ENCODE data around the gene TMEM132A. TPM values are rescaled to one million over a fixed set of nuclear protein-coding genes. Genes with fewer than 3 reads are reported as not detected.

TMEM132A gene
- total RNA-seq, 8 experiments from 2014 or later = 16.4 to 180 (median 81.4) TPM

GRCh38 chr11:60948250-60948649 lies 24.0 kb downstream of the TMEM132A start:
- WGBS, 10 experiments = 7 to 100% (median 52%) methylated on average over 1 to 2 of the region's 5 CpGs; no CpG with 5 or more reads in 6 of the 10 experiments
- no peak overlapping the region for H3K4me3 ChIP-seq
- H3K27ac ChIP-seq = peak overlapping the region in 1 of 2 donors; percentile 35
- in situ Hi-C loops (cut with MboI; ENCODE audit: low pct_unique_long_range_greater_than_20kb in 2 of 9, low sequenced_read_pairs in 9 of 9, unreplicated experiment in 9 of 9) = loop anchor here in 1 of 9 experiments (10.0 kb wide), 1 partner anchor 177 kb away; no protein-coding TSS in a partner anchor
- peaks cover 26 to 44% of the 10 kb centered on the region in 2 donors for H3K4me1 ChIP-seq (replicated peaks in 1 of 2)
- ATAC-seq (replicated peaks in 6 of 8) = peak in 5 of 8 experiments; percentile 66 to 75 (median 70)

GRCh38 chr11:60950024-60950423 lies 25.8 kb downstream of the TMEM132A start:
- no peak for ATAC-seq (replicated peaks in 6 of 8)
- 67 to 100% (median 81%) methylated on average over 2 to 6 of the region's 6 CpGs; no CpG with 5 or more reads in 2 of the 10 experiments for WGBS, 10 experiments
- H3K27ac ChIP-seq = no peak overlapping the region
- H3K4me3 ChIP-seq = no peak overlapping the region
- H3K4me1 ChIP-seq (replicated peaks in 1 of 2) = peaks cover 26 to 44% of the 10 kb centered on the region in 2 donors
- in situ Hi-C loops (cut with MboI; ENCODE audit: low pct_unique_long_range_greater_than_20kb in 2 of 9, low sequenced_read_pairs in 9 of 9, unreplicated experiment in 9 of 9) = no loop called here

DNA sequence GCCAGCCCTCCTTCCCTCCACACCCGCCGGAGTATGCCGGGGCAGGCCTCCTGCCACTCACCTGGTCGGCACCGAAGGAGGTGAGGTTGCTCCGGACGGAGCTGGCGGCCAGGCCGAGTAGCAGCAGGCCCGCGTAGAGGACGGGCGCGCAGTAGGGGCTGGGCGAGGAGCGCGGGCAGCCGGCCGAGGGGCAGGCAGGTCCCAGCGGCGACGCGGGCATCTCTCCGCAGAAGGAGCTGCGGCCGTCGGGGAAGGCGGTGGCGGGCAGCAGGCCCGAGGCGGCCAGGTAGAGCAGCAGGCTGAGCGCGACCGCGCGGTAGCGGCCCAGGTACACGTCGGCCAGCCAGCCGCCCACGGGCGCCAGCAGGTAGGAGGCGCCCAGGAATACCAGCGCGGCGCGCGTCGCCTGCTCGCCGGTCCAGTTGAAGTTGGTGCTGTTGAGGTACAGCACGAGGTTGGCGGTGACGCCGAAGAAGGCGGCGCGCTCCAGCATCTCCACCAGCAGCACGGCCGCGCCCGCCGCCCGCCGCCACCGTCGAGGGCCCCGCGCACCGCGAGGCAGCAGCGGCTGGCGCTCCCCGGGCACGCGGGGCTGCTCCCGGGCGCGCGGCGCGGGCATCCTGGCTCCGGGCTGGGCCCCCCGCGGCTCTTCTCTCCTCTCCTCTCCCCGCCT lies 26.8 kb downstream of the TMEM132A start:
- Histone ChIP-seq H3K4me1 (replicated peaks in 1 of 2) (peaks cover 26 to 44% of the 10 kb centered on the region in 2 donors), H3K4me3 (no peak overlapping the region), H3K27ac (no peak overlapping the region)
- peak in 3 of 8 experiments; percentile 9 to 13 (median 12) for ATAC-seq (replicated peaks in 6 of 8)
- in situ Hi-C loops (cut with MboI; ENCODE audit: low pct_unique_long_range_greater_than_20kb in 2 of 9, low sequenced_read_pairs in 9 of 9, unreplicated experiment in 9 of 9) = no loop called here
- 60% methylated on average over 5 to 7 of the region's 86 CpGs; no CpG with 5 or more reads in 8 of the 10 experiments for WGBS, 10 experiments

DNA sequence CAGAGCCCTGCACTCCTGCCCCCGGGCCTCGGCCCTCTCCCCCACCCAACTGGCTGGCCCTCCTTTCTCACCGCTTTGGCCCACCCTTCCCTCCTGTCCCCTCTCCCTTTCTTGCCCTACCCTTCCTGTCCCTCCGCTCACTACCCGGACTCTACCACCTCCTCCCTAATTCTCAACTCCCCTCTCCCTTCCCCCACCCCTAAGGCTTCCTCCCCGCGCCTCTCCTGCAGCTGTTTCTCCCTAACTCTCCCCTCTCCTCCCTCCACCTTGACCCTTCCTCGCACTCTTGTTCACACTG lies 27.3 kb downstream of the TMEM132A start:
- ATAC-seq (replicated peaks in 6 of 8) = peak in 3 of 8 experiments; percentile 24 to 31 (median 25)
- in situ Hi-C loops (cut with MboI; ENCODE audit: low pct_unique_long_range_greater_than_20kb in 2 of 9, low sequenced_read_pairs in 9 of 9, unreplicated experiment in 9 of 9) = no loop called here
- no CpG with 5 or more reads among the region's 8 CpGs for WGBS, 10 experiments
- no peak overlapping the region for H3K27ac ChIP-seq
- H3K4me1 ChIP-seq (replicated peaks in 1 of 2) = peaks cover 21 to 39% of the 10 kb centered on the region in 2 donors
- H3K4me3 ChIP-seq = no peak overlapping the region

DNA sequence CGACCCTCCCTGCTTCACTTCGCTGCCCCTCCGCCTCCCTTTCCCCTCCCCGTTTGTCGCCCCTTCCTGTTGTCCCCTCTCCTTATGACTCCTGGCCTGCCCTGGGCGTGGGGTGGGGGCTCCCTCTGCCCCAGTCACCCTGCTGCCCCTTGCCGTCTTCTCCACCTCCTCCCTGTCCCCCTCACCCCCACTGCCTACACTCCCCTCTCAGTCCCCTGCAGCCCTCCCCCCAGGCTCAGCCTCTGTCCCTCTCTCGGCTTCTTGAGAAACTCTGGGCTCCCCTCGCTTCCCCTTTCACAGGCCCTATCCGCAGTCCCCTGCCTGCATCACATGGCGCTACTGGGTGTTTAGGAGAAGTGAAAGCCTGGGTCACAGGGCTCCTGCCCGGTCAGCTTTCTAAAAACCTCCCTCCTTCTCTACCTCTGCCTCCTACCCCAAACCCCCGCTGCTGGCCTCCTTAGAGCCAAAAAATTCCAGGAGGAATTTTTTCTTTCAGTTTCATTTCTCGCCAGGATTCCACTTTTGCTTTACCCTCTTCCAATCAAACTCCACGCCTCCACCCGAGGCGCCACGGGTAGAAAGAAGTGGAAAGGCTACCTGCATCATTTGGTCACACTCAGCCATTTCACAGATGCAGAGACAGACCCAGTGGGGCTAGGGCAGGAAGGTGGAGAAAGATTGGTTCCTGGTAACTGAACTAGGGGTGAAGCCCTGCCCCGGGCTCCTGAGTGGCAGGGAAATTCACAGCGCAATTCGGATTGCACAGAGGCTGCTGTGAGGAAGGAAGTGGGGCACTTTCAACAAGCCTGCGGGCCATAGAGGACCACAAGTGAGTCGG lies 27.9 kb downstream of the TMEM132A start, which contains the start of gene SLC15A3:
SLC15A3 (minus strand) TSS at position 273 of the 838 bp plus-strand sequence. CDS start 625 bp downstream, outside the sequence.
- Histone ChIP-seq H3K27ac (no peak within 1 kb of the TSS), H3K4me3 (no peak within 1 kb of the TSS), H3K4me1 (replicated peaks in 1 of 2) (peaks cover 17 to 34% of the 10 kb centered on the region in 2 donors)
- ATAC-seq (replicated peaks in 6 of 8) = peak in 5 of 8 experiments; percentile 8 to 72 (median 58)
- in situ Hi-C loops (cut with MboI; ENCODE audit: low pct_unique_long_range_greater_than_20kb in 2 of 9, low sequenced_read_pairs in 9 of 9, unreplicated experiment in 9 of 9) = no loop called here
- WGBS, 10 experiments = 0 to 61% (median 22%) methylated on average over 3 to 8 of the region's 23 CpGs; no CpG with 5 or more reads in 2 of the 10 experiments

GRCh38 chr11:60952742-60953170 lies 28.5 kb downstream of the TMEM132A start:
- in situ Hi-C loops (cut with MboI; ENCODE audit: low pct_unique_long_range_greater_than_20kb in 2 of 9, low sequenced_read_pairs in 9 of 9, unreplicated experiment in 9 of 9) = no loop called here
- WGBS, 10 experiments = 0 to 83% (median 31%) methylated on average over 1 to 2 of the region's 3 CpGs; no CpG with 5 or more reads in 6 of the 10 experiments
- no peak overlapping the region for H3K27ac ChIP-seq
- H3K4me3 ChIP-seq = no peak overlapping the region
- peaks cover 11 to 27% of the 10 kb centered on the region in 2 donors for H3K4me1 ChIP-seq (replicated peaks in 1 of 2)
- peak in 2 of 8 experiments; percentile 7 to 25 for ATAC-seq (replicated peaks in 6 of 8)

GRCh38 chr11:60953781-60954180 lies 29.5 kb downstream of the TMEM132A start:
- WGBS, 10 experiments = 14 to 100% (median 85%) methylated on average over 1 to 4 of the region's 6 CpGs; no CpG with 5 or more reads in 2 of the 10 experiments
- peak in 3 of 8 experiments; percentile 14 to 86 (median 55) for ATAC-seq (replicated peaks in 6 of 8)
- in situ Hi-C loops (cut with MboI; ENCODE audit: low pct_unique_long_range_greater_than_20kb in 2 of 9, low sequenced_read_pairs in 9 of 9, unreplicated experiment in 9 of 9) = no loop called here
- Histone ChIP-seq H3K4me1 (replicated peaks in 1 of 2) (peaks cover 4 to 17% of the 10 kb centered on the region in 2 donors), H3K4me3 (no peak overlapping the region), H3K27ac (no peak overlapping the region)

- no peak for ATAC-seq (replicated peaks in 6 of 8)
- in situ Hi-C loops (cut with MboI; ENCODE audit: low pct_unique_long_range_greater_than_20kb in 2 of 9, low sequenced_read_pairs in 9 of 9, unreplicated experiment in 9 of 9) = no loop called here
- Histone ChIP-seq H3K4me1 (replicated peaks in 1 of 2) (peaks cover 4 to 21% of the 10 kb centered on the region in 2 donors), H3K27ac (no peak overlapping the region), H3K4me3 (no peak overlapping the region)
- 50 to 100% (median 80%) methylated on average over 1 to 2 of the region's 5 CpGs; no CpG with 5 or more reads in 3 of the 10 experiments for WGBS, 10 experiments
Observed at GRCh38 chr11:60954421-60954820, 30.2 kb downstream of the TMEM132A start.

DNA sequence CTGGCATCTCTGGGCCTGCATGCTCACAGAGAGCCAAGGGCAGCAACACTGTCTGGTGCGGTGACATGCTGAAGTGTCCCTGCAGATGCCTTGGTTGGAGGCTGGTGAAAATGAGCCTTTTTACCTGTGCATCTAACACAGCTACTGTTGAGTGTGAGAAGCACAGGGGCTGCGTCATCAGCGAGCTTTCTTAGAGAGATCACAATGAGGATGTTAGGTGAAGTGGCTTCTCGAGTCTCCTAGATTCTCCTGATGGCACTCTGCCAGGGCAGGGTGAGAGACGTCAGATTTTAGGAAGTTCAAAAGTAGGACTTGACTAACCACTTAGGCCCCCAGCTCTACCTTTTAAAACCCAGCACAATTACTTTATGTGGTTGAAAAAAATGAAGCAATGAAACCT lies 31.3 kb downstream of the TMEM132A start:
- in situ Hi-C loops (cut with MboI; ENCODE audit: low pct_unique_long_range_greater_than_20kb in 2 of 9, low sequenced_read_pairs in 9 of 9, unreplicated experiment in 9 of 9) = no loop called here
- H3K4me1 ChIP-seq (replicated peaks in 1 of 2) = peaks cover 4 to 22% of the 10 kb centered on the region in 2 donors
- no peak overlapping the region for H3K27ac ChIP-seq
- ATAC-seq (replicated peaks in 6 of 8) = no peak
- WGBS, 10 experiments = 0 to 76% (median 62%) methylated on average over 1 to 5 of the region's 5 CpGs; no CpG with 5 or more reads in 5 of the 10 experiments
- no peak overlapping the region for H3K4me3 ChIP-seq

DNA sequence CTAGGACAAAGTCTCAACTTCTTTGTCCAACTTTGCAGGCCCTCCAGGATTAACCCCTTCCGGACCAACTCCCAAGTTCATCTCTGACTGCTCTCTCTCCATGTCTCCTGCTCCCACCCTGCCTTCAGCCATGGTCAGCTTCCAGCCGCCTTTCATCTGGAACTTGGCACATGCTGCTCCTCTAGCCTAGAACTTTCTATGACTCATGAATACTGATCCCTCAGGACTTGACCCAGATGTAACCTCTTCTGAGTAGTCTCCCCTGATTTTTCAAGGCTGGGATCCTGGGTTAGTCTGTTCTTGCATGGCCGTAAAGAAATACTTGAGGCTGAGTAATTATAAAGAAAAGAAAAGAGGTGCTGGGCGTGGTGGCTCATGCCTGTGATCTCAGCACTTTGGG lies 32.9 kb downstream of the TMEM132A start:
- Histone ChIP-seq H3K4me1 (replicated peaks in 1 of 2) (peaks cover 0 to 7% of the 10 kb centered on the region in 2 donors), H3K4me3 (no peak overlapping the region), H3K27ac (no peak overlapping the region)
- in situ Hi-C loops (cut with MboI; ENCODE audit: low pct_unique_long_range_greater_than_20kb in 2 of 9, low sequenced_read_pairs in 9 of 9, unreplicated experiment in 9 of 9) = no loop called here
- WGBS, 10 experiments = 40 to 100% (median 86%) methylated on average over 1 to 2 of the region's 4 CpGs; no CpG with 5 or more reads in 3 of the 10 experiments
- ATAC-seq (replicated peaks in 6 of 8) = peak in 2 of 8 experiments; percentile 12 to 33

GRCh38 chr11:60959431-60959830 lies 35.2 kb downstream of the TMEM132A start:
- Histone ChIP-seq H3K27ac (no peak overlapping the region), H3K4me1 (replicated peaks in 1 of 2) (peaks cover 0 to 5% of the 10 kb centered on the region in 2 donors), H3K4me3 (no peak overlapping the region)
- WGBS, 10 experiments = 13 to 84% (median 59%) methylated on average over 1 to 6 of the region's 6 CpGs; no CpG with 5 or more reads in 1 of the 10 experiments
- ATAC-seq (replicated peaks in 6 of 8) = peak in 5 of 8 experiments; percentile 39 to 82 (median 64)
- in situ Hi-C loops (cut with MboI; ENCODE audit: low pct_unique_long_range_greater_than_20kb in 2 of 9, low sequenced_read_pairs in 9 of 9, unreplicated experiment in 9 of 9) = no loop called here

DNA sequence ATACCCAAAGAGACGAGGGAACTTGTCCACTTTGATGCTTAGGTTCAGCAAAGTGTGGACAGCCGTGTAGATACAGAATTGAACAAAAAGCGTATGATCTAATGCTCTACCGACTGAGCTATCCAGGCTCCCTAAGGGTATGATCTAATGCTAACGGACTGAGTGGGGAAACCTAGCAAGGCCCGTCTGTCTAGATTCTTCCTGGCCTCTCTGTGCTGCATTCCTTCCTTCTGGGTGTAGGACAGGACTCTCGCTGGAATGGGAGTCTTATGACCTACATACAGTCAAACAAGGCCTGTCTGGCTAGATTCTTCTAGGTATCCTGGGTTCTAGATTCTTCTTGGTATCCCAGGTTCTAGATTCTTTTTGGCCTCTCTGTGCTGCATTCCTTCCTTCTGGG lies 36.1 kb downstream of the TMEM132A start:
- no peak overlapping the region for H3K27ac ChIP-seq
- WGBS, 10 experiments = 67 to 93% (median 81%) methylated on average over 1 to 7 of the region's 7 CpGs; no CpG with 5 or more reads in 4 of the 10 experiments
- in situ Hi-C loops (cut with MboI; ENCODE audit: low pct_unique_long_range_greater_than_20kb in 2 of 9, low sequenced_read_pairs in 9 of 9, unreplicated experiment in 9 of 9) = no loop called here
- ATAC-seq (replicated peaks in 6 of 8) = no peak
- peaks cover 0 to 5% of the 10 kb centered on the region in 2 donors for H3K4me1 ChIP-seq (replicated peaks in 1 of 2)
- no peak overlapping the region for H3K4me3 ChIP-seq

GRCh38 chr11:60964801-60965200 lies 40.5 kb downstream of the TMEM132A start:
- ATAC-seq (replicated peaks in 6 of 8) = no peak
- H3K27ac ChIP-seq = no peak overlapping the region
- no peaks in the 10 kb centered on the region for H3K4me1 ChIP-seq (replicated peaks in 1 of 2)
- H3K4me3 ChIP-seq = no peak overlapping the region
- in situ Hi-C loops (cut with MboI; ENCODE audit: low pct_unique_long_range_greater_than_20kb in 2 of 9, low sequenced_read_pairs in 9 of 9, unreplicated experiment in 9 of 9) = no loop called here
- WGBS, 10 experiments = 45 to 86% (median 75%) methylated on average over 1 to 6 of the region's 6 CpGs; no CpG with 5 or more reads in 4 of the 10 experiments
